GM12891 (cell line): ENCODE results near the gene TENM4.

Experiments used
- POLR2AphosphoS5 ChIP-seq: IDR thresholded peaks from 2 replicates; pipeline ENCODE4 v1.6.1; 2011; ENCODE audit warnings: low read depth, low read length, control low read depth
- TAF1 ChIP-seq: IDR thresholded peaks from 2 replicates; pipeline ENCODE4 v1.6.1; 2011; ENCODE audit warnings: low read depth, low read length, control low read depth

DNA sequence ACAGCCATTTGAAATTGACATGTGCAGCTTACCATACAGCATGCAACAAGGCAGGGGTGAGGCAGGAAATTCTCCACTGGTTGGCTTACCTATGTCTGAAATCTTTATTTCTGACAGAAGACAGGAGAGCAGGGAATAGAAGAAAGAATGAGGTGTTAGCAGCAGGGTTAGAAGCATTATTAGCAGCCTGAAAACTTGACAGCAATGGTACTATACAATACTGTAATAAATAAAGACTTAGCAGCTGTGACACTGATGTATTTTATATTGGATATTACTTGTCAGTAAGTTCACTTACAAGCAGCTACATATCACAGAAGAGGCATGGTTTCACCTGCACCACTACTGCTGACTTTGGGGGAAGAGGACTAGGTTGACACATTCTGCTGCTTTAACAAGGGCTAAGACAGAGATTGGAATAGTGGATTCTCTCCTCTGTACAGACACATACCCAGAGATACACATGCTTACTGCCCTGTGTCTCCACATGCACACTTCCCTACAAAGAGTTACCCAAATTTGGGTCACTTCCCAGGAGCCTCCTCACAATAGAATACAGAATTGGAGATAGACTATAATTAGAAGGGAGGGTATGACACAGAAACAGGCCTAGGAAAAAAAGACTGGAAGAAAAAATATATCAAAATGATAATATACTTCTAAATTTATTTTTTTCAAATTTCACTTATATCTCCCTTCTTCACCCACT lies 720.4 kb downstream of the TENM4 start:
- TF ChIP-seq TAF1 (no peak), POLR2AphosphoS5 (no peak)
